OCI-LY7 (cell line): ENCODE data around the gene SLC25A13. TPM values are rescaled to one million over a fixed set of nuclear protein-coding genes. Genes with fewer than 3 reads are reported as not detected.

ENCODE experiments used
- BruUV-seq: library from RNA; stranded (reverse); fragments of 400-500 nt; replicated peaks from 2 replicates; lab custom pipeline; 2021; lab: Mats Ljungman, UMichigan
- CTCF ChIA-PET: fragments of 300-600 bp; sonication (Branson Sonifier 250); formaldehyde crosslinking; loops from one replicate; lab custom pipeline; 2022; ENCODE audit warnings: antibody characterized with exemption; ENCODE audit not compliant: unreplicated experiment; lab: Charles Lee
- POLR2A ChIA-PET: fragments of 300-600 bp; sonication (Branson Sonifier 250); formaldehyde crosslinking; loops from one replicate; lab custom pipeline; 2022; ENCODE audit warnings: antibody characterized with exemption; lab: Charles Lee
- DNase-seq: peaks from one replicate; pipeline ENCODE4 v3.0.0-alpha.2; 2015; ENCODE audit warnings: low spot score
- H2AFZ ChIP-seq: fragments of 200-600 bp; sonication (generic), shearing (Covaris generic); 2 replicates; pipeline ENCODE4 v1.6.1; 2014; ENCODE audit warnings: mild to moderate bottlenecking, antibody characterized with exemption, low read length, moderate library complexity
- H3K27ac ChIP-seq: fragments of 200-600 bp; sonication (generic); 2 replicates; pipeline ENCODE4 v1.5.1; 2014; ENCODE audit warnings: mixed run types, low read depth, mild to moderate bottlenecking, moderate library complexity, low read length, inconsistent platforms; ENCODE audit not compliant: poor library complexity, severe bottlenecking
- H3K36me3 ChIP-seq: fragments of 200-600 bp; sonication (generic); 2 replicates; pipeline ENCODE4 v1.6.1; 2014; ENCODE audit warnings: mild to moderate bottlenecking, antibody characterized with exemption, low read length, moderate library complexity, mixed read lengths; ENCODE audit not compliant: insufficient read depth
- H3K4me1 ChIP-seq: fragments of 200-600 bp; sonication (generic); 2 replicates; pipeline ENCODE4 v1.5.1; 2014; ENCODE audit warnings: mild to moderate bottlenecking, low read length; ENCODE audit not compliant: insufficient read depth, poor library complexity, severe bottlenecking
- H3K4me2 ChIP-seq: fragments of 200-600 bp; sonication (generic); 2 replicates; pipeline ENCODE4 v1.6.1; 2014; ENCODE audit warnings: mild to moderate bottlenecking, low read length
- H3K4me3 ChIP-seq: fragments of 200-600 bp; sonication (generic); 2 replicates; pipeline ENCODE4 v1.5.1; 2014; ENCODE audit warnings: mild to moderate bottlenecking, low read depth, low read length; ENCODE audit not compliant: poor library complexity, severe bottlenecking
- H3K79me2 ChIP-seq: fragments of 200-600 bp; sonication (generic); 2 replicates; pipeline ENCODE4 v1.6.1; 2016; ENCODE audit warnings: low read depth, mild to moderate bottlenecking, low read length, moderate library complexity, mixed read lengths; ENCODE audit not compliant: insufficient read depth
- H3K9me2 ChIP-seq: fragments of 200-600 bp; sonication (generic); 2 replicates; pipeline ENCODE4 v1.6.1; 2016; ENCODE audit warnings: mild to moderate bottlenecking, low read length, mixed read lengths; ENCODE audit not compliant: insufficient read depth
- H3K9me3 ChIP-seq: fragments of 200-600 bp; sonication (generic); 2 replicates; pipeline ENCODE4 v1.6.1; 2014; ENCODE audit warnings: mild to moderate bottlenecking, mixed run types, low read length, mixed read lengths
- H4K20me1 ChIP-seq: fragments of 200-600 bp; sonication (generic); 2 replicates; pipeline ENCODE4 v1.6.1; 2014; ENCODE audit warnings: mild to moderate bottlenecking, antibody characterized with exemption, low read length, moderate library complexity, mixed read lengths; ENCODE audit not compliant: insufficient read depth
- CTCF ChIP-seq: fragments of 200-600 bp; sonication (generic); conservative IDR thresholded peaks from 2 replicates; pipeline ENCODE4 v1.5.1; 2014; ENCODE audit warnings: mild to moderate bottlenecking, antibody characterized with exemption, low read length, moderate library complexity, mixed read lengths
- EZH2phosphoT487 ChIP-seq: fragments of 200-600 bp; sonication (generic); IDR thresholded peaks from 2 replicates; pipeline ENCODE4 v1.6.1; 2018; ENCODE audit warnings: low read depth, borderline replicate concordance, mild to moderate bottlenecking, mixed run types, antibody characterized with exemption, low read length, moderate library complexity, mixed read lengths
- intact Hi-C: fragments of 100-400 bp; cut with micrococcal nuclease; formaldehyde crosslinking; loops from one replicate; pipeline ENCODE4 v1.10.0; 2022; ENCODE audit not compliant: unreplicated experiment
- total RNA-seq, 2 experiments: library from RNA; depleted of rRNA in 1 of 2; stranded (reverse); fragments of >200 nt in 1 of 2; shearing (Covaris generic) in 1 of 2; gene quantifications; 2 replicates each; pipeline ENCODE4 v1.2.3, GENCODE V29; 2014 to 2022

The SLC25A13 gene
- total RNA-seq, 2 experiments from 2014 or later: 0.63 TPM; not detected in 1

- H3K4me1 ChIP-seq: no peaks in the 10 kb centered on the region
- DNase-seq: no peak
- H3K27ac ChIP-seq: no peak overlapping the region
- POLR2A ChIA-PET: interaction anchor here (0.6 kb wide), 2 partner anchors 9 to 390 kb away, joined by 4 read pairs; no protein-coding TSS in a partner anchor
- H3K4me2 ChIP-seq: no peak overlapping the region
- intact Hi-C loops: no loop called here
- CTCF ChIA-PET: no interaction called here
- no peaks in the 10 kb centered on the region for H4K20me1 ChIP-seq
- H3K9me2 ChIP-seq: no peaks in the 10 kb centered on the region; the same call in 1 of the 2 replicates
- H3K4me3 ChIP-seq: no peak overlapping the region
- H2AFZ ChIP-seq: no peak overlapping the region
- no peaks in the 10 kb centered on the region for H3K9me3 ChIP-seq
- H3K79me2 ChIP-seq: no peaks in the 10 kb centered on the region
- no TSS peak for BruUV-seq
- TF ChIP-seq EZH2phosphoT487 (no peak), CTCF (no peak)
- H3K36me3 ChIP-seq: no peaks in the 10 kb centered on the region
Observed at GRCh38 chr7:96346293-96346953, 24.5 kb upstream of the SLC25A13 start.

GRCh38 chr7:96344236-96344635 is 22.3 kb upstream of the SLC25A13 start:
- no peaks in the 10 kb centered on the region; the same call in 1 of the 2 replicates for H3K9me2 ChIP-seq
- CTCF ChIA-PET: no interaction called here
- no peak for TF ChIP-seq CTCF
- TF ChIP-seq EZH2phosphoT487: no peak
- H3K4me3 ChIP-seq: no peak overlapping the region
- no peak overlapping the region for H2AFZ ChIP-seq
- POLR2A ChIA-PET: no interaction called here
- H3K36me3 ChIP-seq: no peaks in the 10 kb centered on the region
- DNase-seq: no peak
- H3K9me3 ChIP-seq: no peaks in the 10 kb centered on the region
- no peaks in the 10 kb centered on the region for H3K79me2 ChIP-seq
- no TSS peak for BruUV-seq
- no peaks in the 10 kb centered on the region for H4K20me1 ChIP-seq
- no peak overlapping the region for H3K27ac ChIP-seq
- no peaks in the 10 kb centered on the region for H3K4me1 ChIP-seq
- no peak overlapping the region for H3K4me2 ChIP-seq
- intact Hi-C loops: no loop called here

GRCh38 chr7:96342049-96342448 is 20.2 kb upstream of the SLC25A13 start:
- no peak overlapping the region for H3K4me3 ChIP-seq
- no TSS peak for BruUV-seq
- no peak overlapping the region for H2AFZ ChIP-seq
- H3K27ac ChIP-seq: no peak overlapping the region
- H3K4me2 ChIP-seq: no peak overlapping the region
- H4K20me1 ChIP-seq: no peaks in the 10 kb centered on the region
- ChIA-PET CTCF (no interaction called here), POLR2A (no interaction called here)
- H3K36me3 ChIP-seq: no peaks in the 10 kb centered on the region
- no peaks in the 10 kb centered on the region for H3K9me3 ChIP-seq
- no peaks in the 10 kb centered on the region for H3K4me1 ChIP-seq
- TF ChIP-seq CTCF (no peak), EZH2phosphoT487 (no peak)
- intact Hi-C loops: no loop called here
- no peak for DNase-seq
- no peaks in the 10 kb centered on the region for H3K9me2 ChIP-seq
- H3K79me2 ChIP-seq: no peaks in the 10 kb centered on the region
